Hematopoietic multipotent progenitor cell treated with erythropoietin and hydrocortisone succinate and interleukin-3 and kit ligand, for 4 days (in vitro differentiated cells): ENCODE data around the gene NUTM2A.
"Not testable (repeated sequence)": the region's sequence is repeated elsewhere in the genome, so short reads cannot be mapped to it uniquely, and the experiment has no call there.

Source experiments
- DNase-seq: peaks from one replicate; pipeline ENCODE4 v3.0.0-alpha.2; 2015

The NUTM2A gene

GRCh38 chr10:87248818-87249353, 23.6 kb downstream of the NUTM2A start:
- peak; percentile 11 for DNase-seq

GRCh38 chr10:87280749-87281392, 55.6 kb downstream of the NUTM2A start:
- not testable (repeated sequence) for DNase-seq
